GM21360 (cell line): Measurements from ENCODE around the gene SORCS1.

Source experiments
- ATAC-seq: cut with Tn5 transposase; IDR thresholded peaks from one replicate; pipeline ENCODE4 v1.9.1; 2021; ENCODE audit warnings: mild to moderate bottlenecking, moderate library complexity; ENCODE audit not compliant: unreplicated experiment

Gene SORCS1

GRCh38 chr10:106911096-106911495 lies 253.4 kb downstream of the SORCS1 start:
- ATAC-seq: no peak

- no peak for ATAC-seq
Measured at GRCh38 chr10:106910666-106911065, 253.8 kb downstream of the SORCS1 start.

GRCh38 chr10:106908225-106908624 lies 256.3 kb downstream of the SORCS1 start:
- no peak for ATAC-seq

GRCh38 chr10:106904209-106904608 lies 260.3 kb downstream of the SORCS1 start:
- no peak for ATAC-seq

GRCh38 chr10:106903180-106903579 lies 261.3 kb downstream of the SORCS1 start:
- ATAC-seq: no peak

- no peak for ATAC-seq
Measured at GRCh38 chr10:106900016-106900652, 264.4 kb downstream of the SORCS1 start.

GRCh38 chr10:106898446-106898845 lies 266.1 kb downstream of the SORCS1 start:
- ATAC-seq: no peak

GRCh38 chr10:106897719-106898118 lies 266.8 kb downstream of the SORCS1 start:
- ATAC-seq: no peak

GRCh38 chr10:106894692-106895091 lies 269.8 kb downstream of the SORCS1 start:
- no peak for ATAC-seq

- ATAC-seq: no peak
Measured at GRCh38 chr10:106877574-106877973, 286.9 kb downstream of the SORCS1 start.

GRCh38 chr10:106874604-106874889 lies 290.0 kb downstream of the SORCS1 start:
- ATAC-seq: no peak

GRCh38 chr10:106873770-106874603 lies 290.5 kb downstream of the SORCS1 start:
- ATAC-seq: no peak

- no peak for ATAC-seq
Measured at GRCh38 chr10:106872176-106872575, 292.3 kb downstream of the SORCS1 start.

GRCh38 chr10:106866244-106866845 lies 298.2 kb downstream of the SORCS1 start:
- peak; percentile 55 for ATAC-seq

GRCh38 chr10:106864031-106864430 lies 300.5 kb downstream of the SORCS1 start:
- ATAC-seq: no peak

- no peak for ATAC-seq
Measured at GRCh38 chr10:106863549-106863948, 301.0 kb downstream of the SORCS1 start.

- no peak for ATAC-seq
Measured at GRCh38 chr10:106859892-106860652, 304.4 kb downstream of the SORCS1 start.

- ATAC-seq: no peak
Measured at GRCh38 chr10:106857728-106858127, 306.8 kb downstream of the SORCS1 start.

GRCh38 chr10:106857213-106857612 lies 307.3 kb downstream of the SORCS1 start:
- no peak for ATAC-seq

GRCh38 chr10:106836933-106837663 lies 327.4 kb downstream of the SORCS1 start:
- peak; percentile 95 for ATAC-seq

GRCh38 chr10:106832846-106833245 lies 331.7 kb downstream of the SORCS1 start:
- ATAC-seq: no peak
